Stimulated activated CD8-positive, alpha-beta memory T cell treated with anti-CD3 and anti-CD28 coated beads, Interleukin-7, amount 100 ng/mL, for 1 hour (primary cell): ENCODE results near the gene SART3.
"Not testable (repeated sequence)": the region's sequence is repeated elsewhere in the genome, so short reads cannot be mapped to it uniquely, and the experiment has no call there.

Source experiments
- DNase-seq, 2 donors: peaks; one replicate each; pipeline ENCODE4 v3.0.0-alpha.2; 2020; ENCODE audit warnings: low read depth in 2 of 2

Gene SART3

DNA sequence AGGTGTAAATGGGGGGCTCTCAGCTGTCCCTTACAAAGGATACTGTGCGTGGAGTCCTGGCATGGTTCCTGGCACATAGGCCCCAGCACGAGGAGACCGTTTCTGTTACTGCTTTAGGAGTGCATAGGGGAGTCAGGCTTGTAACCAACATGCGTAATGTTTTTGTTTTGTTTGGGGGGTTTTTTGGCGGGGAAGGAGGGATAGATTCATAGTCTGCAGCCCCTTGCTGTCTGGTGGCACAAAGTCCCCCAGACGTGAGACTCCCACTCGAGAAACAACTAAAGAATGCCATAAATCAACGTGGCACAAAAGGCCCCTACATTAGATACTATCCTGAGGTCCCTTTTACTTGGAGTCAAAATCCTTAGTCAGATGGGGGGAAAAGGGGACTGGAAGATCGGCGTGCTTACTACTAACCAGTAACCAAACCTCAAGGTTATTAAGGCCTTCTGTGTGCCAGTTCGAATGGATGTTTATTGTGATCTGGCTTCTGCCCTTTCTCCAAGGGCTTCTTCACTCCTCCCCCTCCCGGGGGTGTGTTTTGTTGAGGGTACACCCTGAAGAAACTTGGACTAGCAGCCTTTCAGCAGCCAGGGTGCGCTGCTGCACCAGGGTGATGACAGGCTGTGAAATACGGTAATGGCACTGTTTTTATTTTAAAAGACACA is 2.3 kb upstream of the SART3 start:
- DNase-seq: peak; percentile 66 to 67

DNA sequence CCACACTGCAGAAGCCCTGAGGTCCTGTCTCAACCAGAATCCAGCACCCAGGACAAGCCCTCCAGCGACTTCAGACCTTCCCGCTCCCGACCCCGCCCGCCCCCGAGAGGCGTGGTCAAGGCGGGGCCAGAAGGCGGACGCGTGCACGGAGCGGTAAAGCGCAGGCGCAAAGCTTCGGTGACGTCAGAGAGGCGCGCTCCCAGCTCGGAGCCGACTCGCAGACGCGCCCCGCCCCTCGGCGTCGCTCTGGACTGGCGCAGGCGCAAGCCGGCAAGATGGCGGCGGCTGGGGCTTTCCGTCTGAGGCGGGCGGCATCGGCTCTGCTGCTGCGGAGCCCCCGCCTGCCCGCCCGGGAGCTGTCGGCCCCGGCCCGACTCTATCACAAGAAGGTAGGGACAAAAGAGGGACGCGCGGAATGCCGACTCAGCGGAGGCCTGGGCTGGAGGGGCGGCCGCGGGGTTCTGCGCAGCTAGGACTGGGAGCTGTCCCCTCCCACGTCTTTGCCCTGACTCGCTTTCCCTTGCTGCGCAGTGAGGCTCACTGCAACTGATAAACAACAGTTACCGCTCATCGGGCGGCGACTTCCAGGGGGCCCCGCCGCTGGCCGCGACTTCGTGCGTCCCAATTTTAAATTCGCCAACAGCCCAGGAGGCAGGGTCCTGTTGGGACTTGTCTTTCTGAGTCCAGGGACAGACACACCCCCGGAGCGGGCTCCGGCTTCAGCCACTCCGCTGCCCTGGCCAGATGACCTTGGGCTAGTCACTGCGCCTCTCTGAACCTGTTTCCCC is 1.6 kb upstream of the SART3 start, which contains the start of gene ISCU:
Gene ISCU (plus strand): TSS at position 249 of the 788 bp plus-strand sequence. CDS start 27 bp downstream, at position 276.
- peak; percentile 99 for DNase-seq

DNA sequence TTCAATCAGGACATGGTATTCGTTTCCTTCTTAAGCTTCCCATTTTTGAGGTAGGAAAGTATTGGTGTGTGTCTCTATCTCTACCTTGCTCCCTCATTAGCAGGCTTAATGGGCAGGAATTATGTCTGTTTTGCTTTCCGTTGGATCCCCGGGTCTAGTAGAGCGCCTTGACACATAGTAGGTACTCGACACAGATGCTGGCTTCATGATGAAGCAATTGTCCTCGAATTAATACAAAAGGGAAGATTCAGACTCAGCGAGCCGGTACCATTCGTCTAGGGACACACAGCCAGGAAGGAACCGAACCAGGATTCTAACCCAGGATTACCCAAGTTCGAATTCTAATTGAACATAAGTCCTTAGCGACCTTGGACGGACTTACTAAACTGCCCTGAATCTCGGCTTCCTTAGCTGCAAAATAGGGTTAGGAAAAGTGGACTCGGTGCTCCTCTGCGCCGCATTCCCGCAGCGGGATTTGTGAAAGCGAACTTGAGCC is 927 bp upstream of the SART3 start:
- DNase-seq: no peak

DNA sequence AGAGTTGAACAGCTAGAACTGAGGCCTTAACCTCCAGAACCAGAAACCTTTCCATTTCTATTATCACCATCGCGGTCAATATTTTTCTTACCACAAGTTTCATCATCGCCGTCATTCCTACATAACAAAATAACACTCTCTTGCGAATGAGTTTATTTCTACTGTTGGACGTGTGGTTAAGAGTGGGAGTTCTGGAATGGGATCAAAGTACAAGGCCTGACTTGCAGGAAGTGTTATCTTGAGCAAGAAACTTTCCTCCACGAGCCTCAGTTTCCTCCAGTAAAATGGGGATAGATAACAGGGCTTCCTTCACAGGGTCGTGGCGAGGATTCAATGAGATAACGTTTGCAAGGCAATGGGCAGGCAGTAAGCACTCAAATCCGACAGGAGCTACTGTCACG is 652 bp downstream of the SART3 start:
- no peak for DNase-seq

DNA sequence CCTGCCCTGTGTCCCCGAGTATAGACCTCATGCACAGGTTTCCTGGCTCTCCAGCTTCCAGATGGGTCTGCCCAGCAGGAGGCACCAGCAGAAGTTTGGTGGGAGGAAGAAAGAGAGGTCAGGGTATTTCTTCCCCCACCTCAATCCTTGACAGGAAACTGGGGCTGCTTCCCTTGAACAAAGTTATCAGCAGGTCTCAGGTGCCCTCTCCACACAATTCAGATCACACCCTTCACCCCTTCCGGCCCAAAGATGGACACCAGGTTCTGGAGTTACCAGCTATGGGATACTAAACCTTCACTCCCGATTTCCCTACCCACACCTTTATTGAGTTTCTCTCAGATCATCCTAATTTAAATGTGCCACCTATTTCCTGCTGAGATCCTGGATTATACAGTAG is 1.2 kb downstream of the SART3 start:
- DNase-seq: no peak

DNA sequence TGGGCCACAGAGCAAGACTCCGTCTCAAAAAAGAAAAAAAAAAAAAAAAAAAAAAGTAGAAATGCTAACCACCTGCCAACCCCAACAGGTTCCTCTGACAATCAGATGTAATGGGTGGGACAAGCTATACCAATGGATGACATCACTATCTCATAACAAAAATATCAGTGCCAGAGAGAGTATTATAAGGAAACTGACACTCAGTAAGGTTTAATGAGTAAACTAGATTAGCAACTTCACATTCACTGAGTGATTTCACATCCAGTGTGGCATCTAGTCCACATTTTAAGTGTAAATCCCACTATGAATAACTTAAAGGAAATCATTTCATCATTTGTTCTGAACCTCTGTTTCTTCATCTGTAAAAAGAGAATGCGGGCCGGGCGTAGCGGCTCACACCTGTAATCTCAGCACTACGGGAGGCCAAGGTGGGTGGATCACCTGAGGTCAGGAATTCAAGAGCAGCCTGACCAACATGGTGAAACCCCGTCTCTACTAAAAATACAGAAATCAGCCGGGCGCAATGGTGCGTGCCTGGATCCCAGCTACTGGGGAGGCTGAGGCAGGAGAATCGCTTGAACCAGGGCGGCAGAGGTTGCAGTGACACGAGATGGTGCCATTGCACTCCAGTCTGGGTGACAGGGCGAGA is 1.8 kb downstream of the SART3 start:
- no peak for DNase-seq

DNA sequence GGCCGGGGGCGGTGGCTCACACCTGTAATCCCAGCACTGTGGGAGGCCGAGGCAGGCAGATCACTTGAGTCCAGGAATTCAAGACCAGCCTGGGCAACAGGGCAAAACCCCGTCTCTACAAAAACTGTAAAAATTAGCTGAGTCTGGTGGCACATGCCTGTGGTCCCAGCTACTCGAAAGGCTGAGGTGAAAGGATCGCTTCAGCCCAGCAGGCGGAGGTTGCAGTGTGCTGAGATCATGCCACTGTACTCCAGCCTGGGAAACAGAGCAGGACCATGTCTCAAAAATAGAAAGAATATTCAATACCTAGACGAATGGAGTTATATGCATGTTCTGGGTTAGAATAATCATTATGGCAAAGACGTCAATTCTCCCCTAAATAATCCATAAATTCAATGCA is 5.6 kb downstream of the SART3 start:
- DNase-seq: not testable (repeated sequence)

DNA sequence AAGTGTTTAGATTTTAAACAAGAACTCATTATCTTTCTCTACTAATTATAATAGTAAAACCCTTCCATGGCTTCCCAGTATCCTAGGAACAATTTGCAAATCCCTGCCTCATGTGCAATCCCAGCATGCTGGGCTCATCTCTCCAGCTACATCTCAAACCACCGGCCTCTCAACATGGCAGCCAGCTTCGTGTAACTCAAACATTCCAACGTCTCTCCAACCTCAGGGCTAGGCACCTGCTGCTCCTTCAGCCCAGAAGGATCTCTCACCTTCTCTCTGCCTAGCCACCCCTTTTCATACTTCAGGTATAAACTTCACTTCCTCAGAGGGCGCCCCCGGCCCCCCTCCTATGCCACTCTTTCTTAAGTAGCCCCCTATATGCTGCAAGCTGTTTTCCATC is 7.2 kb downstream of the SART3 start:
- no peak for DNase-seq

DNA sequence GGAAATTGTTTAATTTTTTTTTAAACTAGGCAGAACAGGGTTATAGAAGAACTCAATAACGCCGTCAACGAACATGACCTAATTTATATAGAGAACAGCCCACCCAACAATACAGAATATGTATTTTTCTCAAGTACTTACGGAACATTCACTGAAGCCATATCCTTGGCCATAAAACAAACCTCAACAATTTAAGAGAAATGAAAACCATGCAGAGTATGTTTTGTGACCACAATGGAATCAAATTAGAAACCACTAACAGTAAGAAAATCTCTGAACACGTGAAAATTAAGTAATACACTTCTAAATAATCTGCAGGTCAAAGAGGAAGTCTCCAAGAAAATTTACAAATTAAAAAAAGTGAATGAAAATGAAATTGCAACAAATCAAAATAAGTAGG is 9.4 kb downstream of the SART3 start:
- DNase-seq: no peak

DNA sequence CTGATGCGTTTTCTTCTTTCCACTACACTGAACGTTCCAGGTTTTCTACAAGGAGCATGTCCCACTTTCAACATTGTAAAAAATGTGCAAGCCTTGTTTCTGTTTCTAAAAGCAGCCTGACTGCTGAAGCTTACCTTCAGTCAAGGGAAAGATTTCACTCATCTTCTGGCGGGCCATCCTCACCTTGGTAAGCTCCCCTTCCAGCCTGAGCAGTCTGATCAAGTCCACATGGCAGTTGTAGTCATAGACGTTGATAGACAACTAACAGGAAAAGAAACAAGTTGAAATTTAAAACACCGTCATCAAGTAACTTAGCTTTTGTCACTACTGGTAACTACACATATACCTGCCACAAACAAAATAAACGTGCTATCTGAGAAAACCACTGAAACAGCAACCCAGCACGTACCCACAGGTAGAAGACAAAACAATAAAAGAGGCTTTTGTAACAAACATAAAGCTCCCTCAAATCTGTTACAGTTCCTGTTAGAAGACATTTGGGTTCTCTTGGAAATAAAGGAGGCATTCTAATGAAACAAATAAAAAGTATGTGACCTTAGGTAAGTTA is 11.9 kb downstream of the SART3 start:
- no peak for DNase-seq

DNA sequence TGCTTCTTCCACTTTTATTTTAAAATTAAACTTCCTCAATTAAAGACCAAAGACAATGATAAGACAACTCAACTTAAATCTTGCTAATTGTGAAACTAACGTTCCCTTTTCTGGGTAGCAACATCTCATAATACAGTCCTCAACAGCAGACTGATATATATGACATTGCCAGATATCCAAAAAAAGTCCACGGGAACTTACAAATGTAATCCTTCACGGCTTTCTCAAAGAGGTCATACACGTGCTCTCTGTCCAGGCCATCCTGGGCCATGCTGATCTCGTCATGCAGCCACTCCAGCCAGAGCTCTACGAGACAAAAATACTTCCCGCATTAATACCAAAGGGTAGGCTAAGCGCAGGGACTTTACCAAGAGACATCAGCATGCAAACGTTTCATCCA is 13.3 kb downstream of the SART3 start:
- DNase-seq: no peak

DNA sequence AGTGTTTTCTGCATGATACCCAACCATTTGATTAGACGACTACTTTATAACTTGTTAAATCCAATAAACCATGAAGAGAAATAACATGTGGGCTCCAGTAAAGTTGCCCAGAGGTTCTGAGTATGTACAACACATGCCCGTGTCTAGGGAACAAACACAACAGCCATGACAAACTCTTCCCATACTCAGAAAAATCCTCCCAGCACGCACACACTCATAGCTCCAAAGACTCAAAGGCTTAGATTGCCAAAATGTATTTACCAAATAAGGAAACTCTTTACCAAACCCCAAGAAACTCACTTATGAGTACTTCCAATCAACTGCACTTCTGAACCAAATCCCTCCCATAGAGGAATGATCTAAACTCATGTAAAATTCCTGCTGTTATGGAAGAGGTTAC is 17.3 kb downstream of the SART3 start:
- no peak for DNase-seq

DNA sequence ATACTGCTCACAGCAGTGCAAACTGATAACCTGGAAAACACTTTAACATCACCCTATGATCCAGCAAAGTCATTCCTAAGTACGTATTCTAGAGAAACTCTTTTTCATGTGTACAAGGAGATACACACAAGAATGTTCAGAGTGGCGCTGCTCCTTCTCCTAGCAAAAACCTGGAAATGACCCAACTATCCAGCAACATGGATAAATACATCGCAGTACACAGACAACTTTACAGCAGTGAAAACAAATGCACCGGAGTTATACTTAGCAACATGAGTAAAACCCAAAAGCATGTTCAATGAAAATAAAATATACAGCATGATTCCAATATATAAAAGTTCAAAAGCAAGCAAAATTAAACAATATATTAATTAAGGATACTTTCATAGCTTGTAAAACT is 18.7 kb downstream of the SART3 start:
- DNase-seq: no peak

DNA sequence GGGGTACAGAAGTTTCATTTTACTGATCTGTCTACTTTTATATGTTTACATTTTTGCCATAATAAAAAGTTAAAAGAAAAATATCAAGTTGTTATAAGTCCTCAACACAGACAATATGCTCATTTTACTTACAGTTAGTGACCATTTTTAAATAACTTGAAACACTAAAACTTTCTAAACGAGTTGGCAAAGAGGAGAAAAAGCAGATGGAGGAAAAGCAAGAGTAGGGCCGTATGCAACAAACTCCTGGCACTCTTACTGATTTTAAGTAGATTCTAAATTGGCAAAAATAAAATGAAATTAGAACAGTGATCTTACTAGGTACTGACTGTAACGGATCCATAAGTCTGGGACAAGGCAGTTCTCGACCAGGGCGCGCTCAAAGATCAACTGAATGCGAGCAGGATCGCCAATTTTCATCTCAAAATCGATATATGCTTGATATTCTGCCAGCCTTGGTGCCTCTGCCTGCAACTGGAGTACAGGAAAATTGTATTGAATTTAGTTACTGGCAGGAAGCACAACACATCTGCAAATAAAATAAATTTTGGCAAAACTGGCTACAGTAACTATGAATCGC is 22.3 kb downstream of the SART3 start:
- no peak for DNase-seq

DNA sequence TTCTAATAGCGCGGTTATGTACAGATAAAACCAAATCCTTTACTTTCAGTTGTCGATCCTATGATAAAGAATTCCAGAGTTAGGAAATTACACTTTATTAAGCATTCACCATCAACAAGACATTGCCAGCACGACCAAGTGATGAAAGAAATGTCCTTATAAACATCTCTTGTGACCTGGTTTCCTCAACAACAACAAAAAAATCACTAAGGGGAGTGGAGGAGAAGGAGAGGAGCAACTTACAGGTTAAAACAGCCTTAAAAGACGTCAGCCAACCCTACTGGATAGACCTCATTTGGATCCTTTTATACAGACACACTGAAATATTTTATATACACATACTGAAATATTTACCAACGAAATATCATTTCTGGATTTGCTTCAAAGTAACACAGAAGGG is 22.8 kb downstream of the SART3 start:
- no peak for DNase-seq

DNA sequence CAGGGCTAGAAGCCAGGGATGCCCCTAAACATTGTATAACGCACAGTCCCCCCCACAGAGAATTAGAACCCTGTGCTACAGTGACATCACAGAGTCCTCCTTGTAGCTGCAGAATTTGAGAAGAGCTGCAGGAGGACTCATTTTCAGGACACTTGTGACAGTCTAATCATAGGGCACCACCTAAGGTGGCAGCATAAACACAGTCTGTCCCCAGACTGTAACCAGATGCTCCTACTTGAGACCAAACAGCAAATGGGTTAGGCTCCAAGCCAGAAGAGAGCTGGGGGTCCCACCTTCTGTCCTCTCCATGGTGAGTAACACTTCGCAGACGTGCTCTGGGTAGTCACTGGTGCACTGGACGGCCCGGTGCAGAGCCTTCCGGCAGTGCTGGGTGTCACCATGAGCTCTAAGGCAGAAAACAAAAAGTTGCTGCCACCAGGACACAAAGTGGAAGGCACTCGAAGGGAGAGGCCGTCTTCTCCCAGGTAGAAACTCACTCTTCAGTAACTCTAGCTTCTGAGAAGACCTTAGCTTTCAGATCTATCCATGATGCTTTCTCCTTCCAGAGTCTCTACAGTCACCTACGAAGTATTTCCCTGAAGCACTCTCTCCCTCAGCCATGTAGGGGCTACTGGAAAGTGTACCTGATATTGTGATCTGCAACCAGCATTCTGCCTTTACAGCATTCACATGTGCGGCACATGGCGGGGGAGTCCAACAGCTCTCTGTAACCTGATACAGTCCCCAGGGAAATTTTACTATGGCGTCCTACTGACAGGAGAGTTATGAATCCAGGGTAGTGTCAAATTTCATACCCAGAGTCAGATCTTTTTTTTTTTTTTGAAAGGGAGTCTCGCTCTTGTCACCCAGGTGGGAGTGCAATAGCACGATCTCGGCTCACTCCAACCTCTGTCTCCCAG is 28.8 kb downstream of the SART3 start:
- no peak for DNase-seq

DNA sequence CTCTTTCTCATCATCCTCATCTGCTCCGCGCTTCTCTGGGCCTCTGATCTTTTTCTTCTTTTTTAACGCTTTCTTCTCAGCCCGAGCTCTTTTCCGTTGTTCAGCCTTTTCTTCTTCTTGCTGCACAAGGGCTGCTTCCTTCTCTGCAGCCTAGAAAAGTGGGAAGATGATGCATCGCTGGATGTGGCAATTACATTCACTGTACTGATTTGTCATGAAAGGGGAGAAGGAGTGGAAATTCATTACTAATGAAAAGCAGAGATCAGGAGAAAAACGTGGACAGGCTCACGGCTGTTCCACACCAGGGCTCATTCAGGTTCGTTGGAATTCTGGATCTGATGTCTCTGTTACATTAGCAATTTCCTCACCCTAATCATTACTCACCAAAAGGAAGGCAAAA is 30.8 kb downstream of the SART3 start:
- no peak for DNase-seq

DNA sequence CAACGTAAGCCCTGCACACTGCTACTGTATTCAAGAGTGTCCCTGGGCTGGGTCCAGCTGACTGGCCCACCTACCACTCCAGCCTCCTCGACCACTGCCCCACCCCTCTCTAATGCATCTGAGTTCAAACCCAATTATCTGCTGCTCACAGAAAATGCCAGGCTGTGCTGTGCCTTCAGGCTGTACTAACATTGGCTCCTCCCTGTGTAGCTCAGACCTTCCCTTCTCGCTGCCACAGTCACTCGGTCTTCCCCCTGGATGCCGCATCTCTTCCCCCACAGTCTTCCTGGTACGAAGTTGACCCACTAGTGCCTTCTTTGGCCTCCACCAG is 33.8 kb downstream of the SART3 start:
- DNase-seq: no peak

DNA sequence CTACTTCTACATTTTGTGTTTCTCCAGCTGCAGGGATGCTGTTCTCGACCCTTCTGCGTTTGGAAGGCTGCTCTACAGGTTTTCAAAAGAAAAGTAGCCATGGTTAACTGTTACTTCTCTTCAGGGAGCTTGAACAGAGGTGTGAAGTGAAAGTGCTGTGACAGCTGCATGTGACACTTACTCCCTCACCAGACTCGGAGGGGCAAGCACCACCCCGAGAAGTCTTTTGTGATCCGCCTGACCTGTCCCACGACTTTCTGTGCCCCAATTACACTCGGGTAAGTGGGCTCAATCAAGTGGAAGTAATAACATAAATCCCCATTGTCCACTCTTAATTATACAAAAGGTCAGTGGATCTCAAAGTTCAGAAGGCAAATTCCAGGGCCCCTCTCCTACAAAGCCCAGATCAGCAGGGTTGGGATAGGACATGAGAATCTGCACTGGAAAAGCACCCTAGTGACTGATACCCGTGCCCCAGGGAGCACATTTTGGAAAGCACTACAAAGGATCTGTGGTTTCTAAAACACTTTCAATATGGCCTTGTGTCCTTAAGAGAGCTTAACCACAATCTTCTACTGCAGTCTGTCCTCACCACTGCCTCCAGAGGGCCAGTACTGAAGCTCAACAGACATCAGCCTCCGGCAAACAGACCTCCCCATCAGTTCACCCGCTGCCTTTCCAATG is 34.3 kb downstream of the SART3 start:
- no peak for DNase-seq

DNA sequence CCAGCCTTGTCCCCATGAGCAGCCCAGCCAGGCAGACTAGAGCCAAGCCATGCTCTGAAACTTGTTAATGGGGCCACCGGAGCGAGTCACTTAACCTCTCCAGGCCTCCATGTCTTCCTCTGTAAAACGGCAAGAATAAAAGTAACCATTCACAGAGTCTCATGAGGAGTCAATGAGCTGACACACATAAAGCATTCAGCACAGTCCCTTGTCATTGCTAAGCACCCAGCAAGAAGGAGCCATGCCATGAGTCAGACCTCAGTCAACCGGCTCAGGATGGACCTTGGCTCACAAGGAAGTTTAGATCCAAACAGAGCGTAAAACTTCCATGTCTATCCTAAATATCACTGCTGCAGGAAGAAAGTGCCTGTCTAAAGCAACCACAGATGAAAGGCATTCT is 35.3 kb downstream of the SART3 start:
- DNase-seq: no peak

DNA sequence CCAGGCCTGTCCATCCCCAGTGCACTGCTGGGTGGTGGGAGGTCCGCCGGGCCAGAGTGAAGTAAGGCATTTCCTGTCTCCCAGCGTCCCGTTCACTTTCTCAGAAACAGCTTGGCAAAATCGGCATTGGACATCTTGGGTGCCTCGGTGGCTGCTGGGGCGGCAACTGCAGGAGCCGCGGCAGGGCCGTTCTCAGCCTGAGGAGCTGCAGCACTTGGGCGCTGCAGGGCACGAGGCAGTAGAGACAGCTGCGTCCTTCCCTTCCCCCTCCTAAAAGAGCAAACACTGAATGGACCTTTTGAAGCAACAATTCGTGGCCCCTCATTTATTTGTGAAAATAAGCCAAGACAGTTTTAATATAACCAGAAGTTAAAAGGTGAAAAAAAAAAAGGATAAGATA is 37.6 kb downstream of the SART3 start:
- no peak for DNase-seq
